ENCODE measurements around the gene SIPA1L3. TPM values are rescaled to one million over a fixed set of nuclear protein-coding genes. Genes with fewer than 3 reads are reported as not detected.
A peak's percentile ranks its signal among the peaks of the same experiment; 100 is the strongest.

The SIPA1L3 gene
- total and polyA plus RNA-seq, 2 experiments from 2014 or later, result 15.7 to 54.1 TPM

- TF ChIP-seq STAT1 (IDR thresholded peaks at IDR 0.05; ENCODE audit: unreplicated experiment), result no peak
- TF ChIP-seq EZH2 (IDR thresholded peaks at IDR 0.05; ENCODE audit: low read depth, unreplicated experiment), result no peak
Measured at GRCh38 chr19:38223617-38224013, 316.6 kb downstream of the SIPA1L3 start (continued).

- no peak within 1 kb of the TSS for H3K27ac ChIP-seq (ENCODE audit: low read depth)
- Mint-ChIP-seq H3K27ac (peak within 1 kb of the TSS; percentile 66), H3K9me3 (no peaks in the 10 kb centered on the region; the same call in none of the 3 replicates), H3K36me3 (ENCODE audit: low read depth) (peaks cover 6% of the 10 kb centered on the region; the same call in 2 of the 3 replicates), H3K4me3 (peak within 1 kb of the TSS; percentile 82), H3K4me1 (peaks cover 28% of the 10 kb centered on the region), H3K27me3 (ENCODE audit: insufficient read depth, low read depth, poor library complexity) (peaks cover 24% of the 10 kb centered on the region)
- H3K4me3 ChIP-seq, result peak within 1 kb of the TSS; percentile 72
- no peaks in the 10 kb centered on the region for H3K9me2 ChIP-seq (ENCODE audit: insufficient read depth)
- ATAC-seq (peak; percentile 76), DNase-seq (ENCODE audit: low spot score) (peak; percentile 94)
- H3K4me1 ChIP-seq (ENCODE audit: insufficient read depth), result peaks cover 26% of the 10 kb centered on the region
- no peaks in the 10 kb centered on the region for H3K36me3 ChIP-seq (ENCODE audit: insufficient read depth)
- peak within 1 kb of the TSS; percentile 69; the same call in 1 of the 2 replicates for H2AFZ ChIP-seq
- H3F3A ChIP-seq (replicated peaks; ENCODE audit: low read depth), result peaks cover 26% of the 10 kb centered on the region
- H3K4me2 ChIP-seq, result peak within 1 kb of the TSS; percentile 84
- peaks cover 11% of the 10 kb centered on the region for H3K79me2 ChIP-seq (replicated peaks; ENCODE audit: insufficient read depth)
- H4K20me1 ChIP-seq (replicated peaks; ENCODE audit: insufficient read depth), result 0 out of 2 replicates have a peak, but pooled peaks cover 6% of the 10 kb centered on the region
- 0 out of 2 replicates have a peak, but pooled peaks cover 4% of the 10 kb centered on the region for H3K27me3 ChIP-seq (ENCODE audit: insufficient read depth)
- TF ChIP-seq, protein P1, sequence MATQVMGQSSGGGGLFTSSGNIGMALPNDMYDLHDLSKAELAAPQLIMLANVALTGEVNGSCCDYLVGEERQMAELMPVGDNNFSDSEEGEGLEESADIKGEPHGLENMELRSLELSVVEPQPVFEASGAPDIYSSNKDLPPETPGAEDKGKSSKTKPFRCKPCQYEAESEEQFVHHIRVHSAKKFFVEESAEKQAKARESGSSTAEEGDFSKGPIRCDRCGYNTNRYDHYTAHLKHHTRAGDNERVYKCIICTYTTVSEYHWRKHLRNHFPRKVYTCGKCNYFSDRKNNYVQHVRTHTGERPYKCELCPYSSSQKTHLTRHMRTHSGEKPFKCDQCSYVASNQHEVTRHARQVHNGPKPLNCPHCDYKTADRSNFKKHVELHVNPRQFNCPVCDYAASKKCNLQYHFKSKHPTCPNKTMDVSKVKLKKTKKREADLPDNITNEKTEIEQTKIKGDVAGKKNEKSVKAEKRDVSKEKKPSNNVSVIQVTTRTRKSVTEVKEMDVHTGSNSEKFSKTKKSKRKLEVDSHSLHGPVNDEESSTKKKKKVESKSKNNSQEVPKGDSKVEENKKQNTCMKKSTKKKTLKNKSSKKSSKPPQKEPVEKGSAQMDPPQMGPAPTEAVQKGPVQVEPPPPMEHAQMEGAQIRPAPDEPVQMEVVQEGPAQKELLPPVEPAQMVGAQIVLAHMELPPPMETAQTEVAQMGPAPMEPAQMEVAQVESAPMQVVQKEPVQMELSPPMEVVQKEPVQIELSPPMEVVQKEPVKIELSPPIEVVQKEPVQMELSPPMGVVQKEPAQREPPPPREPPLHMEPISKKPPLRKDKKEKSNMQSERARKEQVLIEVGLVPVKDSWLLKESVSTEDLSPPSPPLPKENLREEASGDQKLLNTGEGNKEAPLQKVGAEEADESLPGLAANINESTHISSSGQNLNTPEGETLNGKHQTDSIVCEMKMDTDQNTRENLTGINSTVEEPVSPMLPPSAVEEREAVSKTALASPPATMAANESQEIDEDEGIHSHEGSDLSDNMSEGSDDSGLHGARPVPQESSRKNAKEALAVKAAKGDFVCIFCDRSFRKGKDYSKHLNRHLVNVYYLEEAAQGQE (IDR thresholded peaks at IDR 0.05; ENCODE audit: unreplicated experiment), result no peak
- TF ChIP-seq EZH2 (IDR thresholded peaks at IDR 0.05; ENCODE audit: low read depth, unreplicated experiment) (no peak), CREB1 (CRISPR knock-in tag; IDR thresholded peaks at IDR 0.05; ENCODE audit: low read depth) (peak; percentile 62; the same call in 1 of the 2 replicates), ZNF114 (CRISPR knock-in tag; IDR thresholded peaks at IDR 0.05) (no peak), ETS1 (IDR thresholded peaks at IDR 0.05) (peak; percentile 67; the same call in 1 of the 2 replicates), JUNB (IDR thresholded peaks at IDR 0.05; ENCODE audit: unreplicated experiment) (no peak), NANOG (IDR thresholded peaks at IDR 0.05; ENCODE audit: borderline replicate concordance) (no peak), ZNF331 (CRISPR knock-in tag; IDR thresholded peaks at IDR 0.05; ENCODE audit: low read depth) (no peak), POLR2AphosphoS5 (IDR thresholded peaks at IDR 0.05; ENCODE audit: low read depth) (no peak; the same call in 1 of the 2 replicates), EZH2phosphoT487 (IDR thresholded peaks at IDR 0.05; ENCODE audit: unreplicated experiment) (no peak)
- TF ChIP-seq, protein P2, sequence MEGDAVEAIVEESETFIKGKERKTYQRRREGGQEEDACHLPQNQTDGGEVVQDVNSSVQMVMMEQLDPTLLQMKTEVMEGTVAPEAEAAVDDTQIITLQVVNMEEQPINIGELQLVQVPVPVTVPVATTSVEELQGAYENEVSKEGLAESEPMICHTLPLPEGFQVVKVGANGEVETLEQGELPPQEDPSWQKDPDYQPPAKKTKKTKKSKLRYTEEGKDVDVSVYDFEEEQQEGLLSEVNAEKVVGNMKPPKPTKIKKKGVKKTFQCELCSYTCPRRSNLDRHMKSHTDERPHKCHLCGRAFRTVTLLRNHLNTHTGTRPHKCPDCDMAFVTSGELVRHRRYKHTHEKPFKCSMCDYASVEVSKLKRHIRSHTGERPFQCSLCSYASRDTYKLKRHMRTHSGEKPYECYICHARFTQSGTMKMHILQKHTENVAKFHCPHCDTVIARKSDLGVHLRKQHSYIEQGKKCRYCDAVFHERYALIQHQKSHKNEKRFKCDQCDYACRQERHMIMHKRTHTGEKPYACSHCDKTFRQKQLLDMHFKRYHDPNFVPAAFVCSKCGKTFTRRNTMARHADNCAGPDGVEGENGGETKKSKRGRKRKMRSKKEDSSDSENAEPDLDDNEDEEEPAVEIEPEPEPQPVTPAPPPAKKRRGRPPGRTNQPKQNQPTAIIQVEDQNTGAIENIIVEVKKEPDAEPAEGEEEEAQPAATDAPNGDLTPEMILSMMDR (conservative IDR thresholded peaks at IDR 0.05; ENCODE audit: low read depth in 2 of 2), result peak; percentile 49 to 56
Measured at GRCh38 chr19:38224014-38224862, 317.2 kb downstream of the SIPA1L3 start, which contains the start of gene DPF1. Gene DPF1 (minus strand): TSS chr19:38224222. CDS start chr19:38224142, 80 bp downstream.

Data from GM23338 (cell line).